HG02678 (cell line): ENCODE results near the gene HMX2.

ENCODE experiments used
- ATAC-seq: cut with Tn5 transposase; IDR thresholded peaks from one replicate; pipeline ENCODE4 v1.9.1; 2021; ENCODE audit warnings: mild to moderate bottlenecking, moderate library complexity; ENCODE audit not compliant: unreplicated experiment

The HMX2 gene

DNA sequence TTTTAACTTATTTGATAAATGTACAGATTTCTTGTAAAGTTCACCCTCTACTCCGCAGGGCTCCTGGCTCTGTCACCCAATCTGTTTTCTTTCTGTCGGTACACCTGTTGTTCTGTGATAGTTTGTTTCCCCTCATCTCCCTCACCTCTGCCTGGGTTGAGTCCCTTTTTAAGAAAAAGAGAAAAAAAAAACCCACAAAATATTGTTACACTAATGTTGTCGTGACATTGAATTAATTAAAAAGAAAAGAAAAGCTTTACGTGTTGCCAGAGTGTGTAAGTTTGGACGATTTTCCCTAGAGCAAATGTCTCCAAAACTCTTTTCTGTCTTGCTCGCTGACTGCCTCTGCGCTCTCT lies 8.8 kb upstream of the HMX2 start:
- no peak for ATAC-seq

DNA sequence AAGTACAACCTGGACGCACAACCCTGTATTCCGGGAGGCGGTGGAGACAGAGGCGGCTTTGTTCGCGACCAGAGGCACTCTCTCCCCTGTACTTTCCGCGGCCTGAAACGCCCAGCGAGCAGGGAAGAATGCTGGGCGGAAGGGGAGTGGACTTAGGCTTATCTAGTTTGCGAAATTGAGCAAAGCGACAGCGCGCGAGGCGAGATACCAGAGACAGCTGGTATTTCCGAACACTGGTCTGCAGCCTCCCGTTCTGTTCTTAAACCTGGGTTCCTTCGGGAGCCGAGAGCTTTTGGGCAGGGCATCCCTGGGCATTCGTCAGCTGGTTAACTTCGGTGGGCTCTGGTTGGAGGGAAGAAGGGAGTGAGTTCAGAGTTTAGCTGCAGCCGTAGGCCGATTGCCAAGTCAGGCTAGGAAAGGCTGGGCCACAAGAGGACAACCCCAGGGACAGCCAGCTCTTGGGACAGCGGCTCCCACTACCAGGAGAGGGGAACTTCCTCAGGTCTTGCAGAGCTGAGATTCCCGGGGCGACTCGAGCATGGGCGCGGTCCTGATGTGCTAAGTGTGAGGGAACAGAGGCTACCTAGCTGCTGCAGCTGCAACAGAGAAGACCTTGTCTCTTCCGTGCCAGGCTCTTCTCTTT lies 8.3 kb upstream of the HMX2 start:
- no peak for ATAC-seq

DNA sequence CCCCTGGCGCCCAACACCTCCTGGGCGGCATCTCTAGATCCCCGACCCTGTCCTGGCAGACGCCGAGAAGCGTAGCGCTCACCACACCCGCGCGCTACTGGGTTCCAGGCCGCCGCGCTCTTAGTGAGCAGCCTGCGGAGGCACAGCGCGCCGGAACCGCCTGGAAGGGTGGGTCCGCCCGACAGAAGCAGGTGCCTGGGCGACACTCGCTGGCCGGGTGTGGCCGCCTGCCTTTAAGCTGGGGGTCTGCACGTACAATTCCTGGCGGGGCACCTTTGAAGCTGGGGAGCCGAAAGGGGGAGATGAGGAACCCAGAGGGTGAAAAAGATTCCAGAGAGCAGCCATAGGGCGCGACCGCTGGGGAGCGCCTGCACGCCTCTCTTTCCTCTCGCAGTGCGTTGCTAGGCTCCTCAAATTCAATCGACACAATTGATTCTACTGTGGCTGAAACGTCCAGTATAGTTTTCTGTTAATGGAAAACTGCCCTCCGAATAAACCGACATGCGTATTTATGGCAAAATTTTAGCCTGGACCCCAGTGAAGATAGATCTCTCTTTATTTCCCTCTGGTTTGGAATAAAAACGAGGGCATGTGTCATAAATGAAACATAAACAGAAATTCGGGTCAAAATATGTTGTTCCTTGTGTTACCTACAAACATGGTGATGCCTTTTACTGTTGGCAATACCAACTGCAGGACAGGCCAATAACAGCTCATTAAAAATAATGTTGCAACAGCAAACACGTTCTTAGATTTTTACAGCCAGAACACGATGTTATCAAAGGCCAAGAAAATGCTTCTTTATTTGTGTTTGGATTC lies 7.6 kb upstream of the HMX2 start:
- ATAC-seq = no peak

DNA sequence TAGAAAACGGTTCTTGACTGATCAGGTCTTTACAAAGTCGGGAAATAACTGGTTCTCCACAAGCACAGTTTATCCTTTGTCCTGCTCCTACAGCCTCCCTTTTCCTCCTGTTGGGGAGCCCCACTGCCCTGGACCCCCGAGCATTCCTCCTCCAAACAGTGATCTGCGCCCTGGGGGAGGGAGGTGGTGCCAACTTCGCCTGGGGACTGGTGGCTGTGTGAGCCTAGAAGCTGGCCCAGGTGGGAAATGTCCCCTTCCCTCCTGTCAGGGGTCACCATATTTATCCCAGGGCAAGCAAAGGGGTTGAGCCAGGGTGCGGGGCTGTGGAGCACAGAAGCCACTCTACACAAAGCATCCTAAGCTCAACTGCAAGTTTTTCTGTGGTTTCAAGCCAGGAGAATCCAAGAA lies 6.9 kb upstream of the HMX2 start:
- ATAC-seq = no peak

DNA sequence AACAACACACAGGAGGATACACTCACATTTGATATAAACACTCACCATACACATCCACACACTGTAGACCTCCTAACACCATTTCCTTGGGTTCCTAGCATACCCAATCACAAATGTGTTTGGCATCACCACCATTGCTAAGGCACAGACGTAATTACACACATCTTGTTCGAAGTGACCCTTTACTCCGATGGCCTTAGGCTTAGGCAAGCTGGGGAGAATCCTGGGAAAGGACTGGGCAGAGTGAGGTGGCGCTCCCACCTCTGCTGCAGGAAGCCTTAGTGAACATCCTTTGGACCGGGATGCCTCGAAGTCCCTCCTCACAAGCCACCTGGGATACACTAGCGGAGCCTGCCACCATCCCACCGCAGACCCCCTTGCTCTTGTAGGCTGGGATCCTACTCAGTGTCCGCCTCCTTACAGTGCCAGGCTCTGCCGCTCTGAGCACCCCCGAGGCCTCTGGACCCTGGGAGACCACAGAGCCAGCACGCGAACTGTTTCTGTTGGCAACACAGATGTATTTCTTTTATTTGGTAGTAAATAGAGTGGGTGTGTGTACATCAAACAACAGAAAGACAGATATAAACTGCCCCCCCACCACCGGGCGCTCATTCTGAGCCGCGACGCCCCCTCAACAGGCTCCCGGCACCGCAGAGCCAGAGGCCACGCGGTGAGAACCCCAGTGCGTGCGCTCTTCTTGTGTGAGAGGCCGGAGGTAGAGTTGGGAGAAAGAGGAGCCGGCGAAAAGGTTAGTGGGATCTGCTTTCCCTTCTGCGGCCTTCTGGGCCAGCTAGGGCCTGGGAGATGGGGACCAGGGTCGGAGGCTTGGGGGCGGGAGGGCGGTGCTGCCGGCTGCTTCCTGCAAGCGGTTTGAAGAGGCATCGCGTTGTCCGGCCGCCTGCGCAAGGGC lies 5.9 kb upstream of the HMX2 start:
- no peak for ATAC-seq

GRCh38 chr10:123142701-123143161 lies 5.2 kb upstream of the HMX2 start:
- no peak for ATAC-seq

DNA sequence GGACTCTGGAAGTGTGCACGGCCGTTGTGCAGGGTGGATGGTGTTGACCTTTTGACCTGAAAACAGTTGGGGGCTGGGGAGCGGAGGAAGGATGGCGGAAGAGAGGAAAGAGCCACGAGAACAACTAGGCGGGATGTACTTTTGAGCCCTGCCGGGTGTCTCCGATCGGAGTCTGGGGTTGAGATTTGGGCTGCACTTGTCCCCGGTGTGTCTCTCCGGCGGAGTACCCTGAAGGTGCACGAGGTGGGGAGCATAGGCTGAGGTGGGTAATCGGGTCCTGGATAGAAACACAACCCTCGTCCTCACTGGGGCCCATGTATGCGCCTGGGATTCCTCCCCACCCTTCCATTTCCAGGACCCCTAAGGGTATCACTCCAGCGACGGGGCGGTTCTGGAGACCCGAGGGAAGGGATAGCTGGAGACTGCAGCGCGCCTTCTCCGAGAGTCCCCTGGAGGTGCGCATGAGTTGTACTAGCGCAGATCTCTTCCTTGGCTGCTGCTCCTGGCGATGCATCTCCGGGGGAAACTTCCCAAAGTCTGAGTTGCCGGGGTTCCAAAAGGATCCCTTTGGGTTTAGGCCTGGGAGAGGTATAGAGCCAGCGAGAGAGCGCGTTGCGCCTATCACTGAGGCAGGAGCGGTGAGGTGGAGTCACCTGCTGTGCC lies 4.6 kb upstream of the HMX2 start:
- no peak for ATAC-seq

DNA sequence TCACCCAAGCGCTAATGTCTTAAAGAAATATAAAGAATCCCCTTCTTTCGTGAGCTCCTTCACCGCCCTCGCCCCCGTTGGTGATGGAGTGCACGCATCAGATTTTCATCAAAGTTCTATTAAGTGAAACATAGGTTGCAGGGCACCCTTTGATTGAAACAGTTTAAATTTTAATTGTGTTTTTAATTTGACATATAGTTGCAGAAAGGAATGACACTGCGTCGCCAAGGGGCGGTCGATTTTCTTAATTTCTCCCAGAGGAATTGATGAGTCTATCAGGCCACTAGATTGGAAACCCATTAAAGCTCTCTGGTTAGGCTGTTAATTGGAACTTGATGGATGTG lies 4.1 kb upstream of the HMX2 start:
- ATAC-seq = no peak

- ATAC-seq = no peak
Measured at GRCh38 chr10:123144697-123145541, 3.0 kb upstream of the HMX2 start.

GRCh38 chr10:123145542-123146012 lies 2.4 kb upstream of the HMX2 start:
- no peak for ATAC-seq

GRCh38 chr10:123146013-123146893 lies 1.7 kb upstream of the HMX2 start:
- no peak for ATAC-seq

DNA sequence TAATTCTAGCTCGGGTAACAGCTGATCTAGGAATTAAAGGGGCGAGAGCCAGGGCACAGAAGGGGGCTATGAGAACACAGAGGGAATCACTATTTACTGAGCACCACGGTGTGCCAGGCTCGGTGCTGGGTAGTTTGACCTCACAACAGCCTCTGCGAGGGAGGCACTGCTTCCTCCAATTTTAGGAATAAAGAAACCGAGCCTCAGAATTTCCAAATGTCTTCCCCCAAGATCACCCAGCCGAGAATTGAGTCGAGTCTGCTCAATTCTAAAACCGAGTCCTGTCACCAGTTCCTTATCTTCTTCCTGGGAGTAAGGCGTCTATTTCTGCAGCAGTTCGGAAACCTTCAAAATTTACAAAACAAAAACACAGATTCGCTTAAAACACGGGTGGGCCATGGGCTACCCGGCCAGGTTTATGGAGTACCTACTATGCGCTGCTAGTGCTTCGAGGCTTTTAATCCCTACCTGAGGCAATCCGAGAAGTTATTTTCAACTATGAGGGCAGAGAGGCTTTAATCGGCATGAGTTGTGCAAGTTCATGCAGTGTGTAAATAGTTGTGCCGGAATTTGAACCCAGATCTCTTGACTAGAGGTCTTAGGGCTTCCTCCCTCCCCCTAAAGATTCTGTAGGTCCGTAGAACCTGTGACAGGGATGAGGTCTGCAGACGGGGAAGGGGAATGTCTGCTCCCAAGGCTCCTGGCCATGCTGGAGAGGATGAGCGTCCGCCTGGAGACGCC lies 872 bp upstream of the HMX2 start:
- ATAC-seq = no peak

DNA sequence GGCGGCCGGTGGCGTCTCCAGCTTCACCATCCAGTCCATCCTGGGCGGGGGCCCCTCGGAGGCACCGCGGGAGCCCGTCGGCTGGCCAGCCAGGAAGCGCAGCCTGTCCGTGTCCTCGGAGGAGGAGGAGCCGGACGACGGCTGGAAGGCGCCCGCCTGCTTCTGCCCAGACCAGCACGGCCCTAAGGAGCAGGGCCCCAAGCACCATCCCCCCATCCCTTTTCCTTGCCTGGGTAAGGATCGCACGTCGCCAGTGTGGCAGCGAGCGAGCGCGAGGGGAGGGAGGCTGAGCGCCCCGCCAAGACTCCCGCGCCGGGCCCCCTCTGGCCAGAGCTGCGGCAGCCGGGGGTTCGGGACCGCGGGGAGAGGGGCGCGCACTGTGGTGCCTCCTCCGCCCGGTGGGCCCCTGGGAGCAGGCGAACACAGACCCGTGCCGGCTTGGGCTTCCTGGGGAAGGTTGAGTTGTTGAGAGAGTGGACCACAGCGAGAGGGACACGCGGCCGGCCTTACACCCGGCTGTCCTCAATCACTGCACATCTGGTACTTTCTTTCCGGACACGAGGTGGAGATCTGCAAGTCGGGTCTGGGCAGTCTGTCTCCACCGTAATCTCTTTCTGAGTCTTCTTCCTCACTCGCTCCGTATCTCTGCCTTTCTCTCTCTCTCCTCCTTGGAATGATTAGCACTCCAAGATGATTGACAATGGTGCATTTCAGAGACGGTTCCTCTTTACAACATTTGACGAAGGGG lies 652 bp downstream of the HMX2 start:
- ATAC-seq = no peak

GRCh38 chr10:123149162-123149567 lies 1.2 kb downstream of the HMX2 start:
- no peak for ATAC-seq

GRCh38 chr10:123149568-123150270 lies 1.8 kb downstream of the HMX2 start:
- ATAC-seq = no peak

GRCh38 chr10:123150271-123150985 lies 2.5 kb downstream of the HMX2 start:
- no peak for ATAC-seq
